HEK293 (cell line): ENCODE results near the gene TBC1D19.

ENCODE experiments used
- CTCF ChIA-PET: fragments of 350-600 bp; formaldehyde crosslinking; extraction: SDS; loops from one replicate; lab custom pipeline; 2021; ENCODE audit warnings: antibody characterized with exemption; lab: Yijun Ruan, JAX
- POLR2A ChIA-PET: fragments of 300-600 bp; formaldehyde crosslinking; extraction: SDS; loops from one replicate; lab custom pipeline; 2020; ENCODE audit warnings: antibody characterized with exemption, inconsistent platforms; lab: Yijun Ruan, JAX
- H3K27ac ChIP-seq: fragments of 200-500 bp; sonication (Bioruptor generic); 2 replicates; pipeline ENCODE4 v1.5.1; 2014; ENCODE audit warnings: low read depth, low read length, control low read depth, inconsistent platforms; ENCODE audit errors: extremely low read depth
- H3K36me3 ChIP-seq, 2 experiments: fragments of 200-500 bp in 1 of 2; sonication (Bioruptor generic) in 1 of 2; 1 replicate in 1 of 2; 2 replicates in 1 of 2; pipeline ENCODE4 v1.5.1; 2014 to 2017; ENCODE audit warnings: inconsistent platforms in 2 of 2, low read length in 2 of 2; ENCODE audit not compliant: control insufficient read depth in 2 of 2, insufficient read depth in 1 of 2
- H3K4me1 ChIP-seq: fragments of 200-500 bp; sonication (Bioruptor generic); 2 replicates; pipeline ENCODE4 v1.5.1; 2014; ENCODE audit warnings: mild to moderate bottlenecking, low read length, inconsistent platforms; ENCODE audit not compliant: control insufficient read depth, insufficient read depth
- H3K4me3 ChIP-seq: 2 replicates; pipeline ENCODE4 v1.5.1; 2011; ENCODE audit warnings: low read depth, mild to moderate bottlenecking, control low read depth, low read length, moderate library complexity
- H3K9me3 ChIP-seq: fragments of 200-500 bp; sonication (Bioruptor generic); 2 replicates; pipeline ENCODE4 v1.5.1; 2014; ENCODE audit warnings: low read depth, low read length, inconsistent platforms; ENCODE audit not compliant: control insufficient read depth, insufficient read depth
- AEBP2 ChIP-seq: fragments of 450-650 bp; formaldehyde crosslinking; IDR thresholded peaks from 2 replicates; pipeline ENCODE4 v1.5.1; 2016; ENCODE audit warnings: missing biosample characterization, missing genetic modification characterization, borderline replicate concordance
- GLIS1 ChIP-seq: fragments of 450-650 bp; formaldehyde crosslinking; IDR thresholded peaks from 2 replicates; pipeline ENCODE4 v1.5.1; 2016; ENCODE audit warnings: missing biosample characterization, missing genetic modification characterization
- SCRT1 ChIP-seq: fragments of 450-650 bp; formaldehyde crosslinking; IDR thresholded peaks from 2 replicates; pipeline ENCODE4 v1.5.1; 2016; ENCODE audit warnings: missing biosample characterization, missing genetic modification characterization, borderline replicate concordance
- ZBTB10 ChIP-seq: fragments of 450-650 bp; formaldehyde crosslinking; IDR thresholded peaks from 2 replicates; pipeline ENCODE4 v1.5.1; 2016; ENCODE audit warnings: missing biosample characterization, missing genetic modification characterization
- ZBTB21 ChIP-seq: fragments of 450-650 bp; formaldehyde crosslinking; IDR thresholded peaks from 2 replicates; pipeline ENCODE4 v1.5.1; 2017; ENCODE audit warnings: missing biosample characterization, missing genetic modification characterization
- ZBTB6 ChIP-seq: fragments of 450-650 bp; formaldehyde crosslinking; IDR thresholded peaks from 2 replicates; pipeline ENCODE4 v1.5.1; 2017; ENCODE audit warnings: missing biosample characterization, missing genetic modification characterization
- ZNF223 ChIP-seq: fragments of 450-650 bp; formaldehyde crosslinking; IDR thresholded peaks from 2 replicates; pipeline ENCODE4 v1.5.1; 2016; ENCODE audit warnings: missing biosample characterization, missing genetic modification characterization
- ZNF292 ChIP-seq: fragments of 450-650 bp; formaldehyde crosslinking; IDR thresholded peaks from 2 replicates; pipeline ENCODE4 v1.5.1; 2016; ENCODE audit warnings: low read depth, missing biosample characterization, missing genetic modification characterization, borderline replicate concordance
- ZNF302 ChIP-seq: fragments of 450-650 bp; formaldehyde crosslinking; IDR thresholded peaks from 2 replicates; pipeline ENCODE4 v1.5.1; 2016; ENCODE audit warnings: missing biosample characterization, missing genetic modification characterization, low read depth
- ZNF350 ChIP-seq: fragments of 450-650 bp; formaldehyde crosslinking; IDR thresholded peaks from 2 replicates; pipeline ENCODE4 v1.5.0; 2017; ENCODE audit warnings: missing biosample characterization, mild to moderate bottlenecking, missing genetic modification characterization
- ZNF366 ChIP-seq: fragments of 450-650 bp; formaldehyde crosslinking; conservative IDR thresholded peaks from 2 replicates; pipeline ENCODE4 v1.5.1; 2016; ENCODE audit warnings: missing biosample characterization, missing genetic modification characterization
- ZNF488 ChIP-seq: fragments of 450-650 bp; formaldehyde crosslinking; IDR thresholded peaks from 2 replicates; pipeline ENCODE4 v1.5.1; 2016; ENCODE audit warnings: missing biosample characterization, missing genetic modification characterization
- ZNF621 ChIP-seq: fragments of 450-650 bp; formaldehyde crosslinking; IDR thresholded peaks from 2 replicates; pipeline ENCODE4 v1.5.1; 2017; ENCODE audit warnings: missing biosample characterization, missing genetic modification characterization
- ZNF658 ChIP-seq: fragments of 450-650 bp; formaldehyde crosslinking; IDR thresholded peaks from 2 replicates; pipeline ENCODE4; 2016; ENCODE audit warnings: missing biosample characterization, missing genetic modification characterization
- ZNF837 ChIP-seq: fragments of 450-650 bp; formaldehyde crosslinking; IDR thresholded peaks from 2 replicates; pipeline ENCODE4 v1.5.1; 2016; ENCODE audit warnings: missing biosample characterization, missing genetic modification characterization
- TF ChIP-seq, protein P1 (sequence below): IDR thresholded peaks from 2 replicates; pipeline ENCODE4 v1.6.1; 2011; ENCODE audit warnings: mild to moderate bottlenecking, low read depth, low read length, borderline replicate concordance
- TF ChIP-seq, protein P2 (sequence below): fragments of 450-650 bp; formaldehyde crosslinking; IDR thresholded peaks from 2 replicates; pipeline ENCODE4 v1.5.1; 2017; ENCODE audit warnings: missing biosample characterization, mild to moderate bottlenecking, missing genetic modification characterization, moderate library complexity

TBC1D19 gene

GRCh38 chr4:26748811-26749210, 164.9 kb downstream of the TBC1D19 start (continued):
- TF ChIP-seq ZBTB6 (no peak), ZBTB10 (tag by site-specific recombination) (no peak), ZNF366 (tag by site-specific recombination) (no peak), AEBP2 (no peak), ZNF292 (tag by site-specific recombination) (no peak), ZNF658 (no peak), ZNF837 (tag by site-specific recombination) (no peak), ZNF488 (tag by site-specific recombination) (no peak), ZNF350 (tag by site-specific recombination) (no peak), ZNF621 (tag by site-specific recombination) (no peak), ZNF223 (tag by site-specific recombination) (no peak)
- TF ChIP-seq, protein P1, sequence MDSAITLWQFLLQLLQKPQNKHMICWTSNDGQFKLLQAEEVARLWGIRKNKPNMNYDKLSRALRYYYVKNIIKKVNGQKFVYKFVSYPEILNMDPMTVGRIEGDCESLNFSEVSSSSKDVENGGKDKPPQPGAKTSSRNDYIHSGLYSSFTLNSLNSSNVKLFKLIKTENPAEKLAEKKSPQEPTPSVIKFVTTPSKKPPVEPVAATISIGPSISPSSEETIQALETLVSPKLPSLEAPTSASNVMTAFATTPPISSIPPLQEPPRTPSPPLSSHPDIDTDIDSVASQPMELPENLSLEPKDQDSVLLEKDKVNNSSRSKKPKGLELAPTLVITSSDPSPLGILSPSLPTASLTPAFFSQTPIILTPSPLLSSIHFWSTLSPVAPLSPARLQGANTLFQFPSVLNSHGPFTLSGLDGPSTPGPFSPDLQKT = no peak

DNA sequence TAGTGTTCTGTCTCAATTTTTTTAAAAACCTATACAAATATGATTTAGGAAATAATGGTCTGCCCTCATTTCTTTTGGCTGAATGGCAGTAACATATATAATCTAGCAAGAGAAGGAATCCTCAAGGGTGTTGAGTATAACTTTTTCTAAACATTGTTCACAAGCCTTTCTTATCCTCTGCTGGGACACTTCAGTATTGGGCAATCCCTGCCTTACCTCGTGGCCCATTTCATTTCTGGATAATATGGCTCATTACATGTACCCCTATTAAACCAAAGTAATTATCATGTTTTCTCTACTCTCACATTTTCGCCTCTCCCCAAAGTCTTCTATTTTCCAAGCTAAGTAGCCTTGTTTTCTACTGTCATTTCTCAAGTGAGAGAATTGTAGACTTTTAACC, 166.0 kb downstream of the TBC1D19 start:
- Histone ChIP-seq H3K27ac (no peak overlapping the region), H3K4me1 (peaks cover 4% of the 10 kb centered on the region; the same call in 1 of the 2 replicates), H3K36me3 (peaks cover 0 to 5% of the 10 kb centered on the region in 2 experiments; a peak in 1 of 3 replicates), H3K4me3 (no peak overlapping the region), H3K9me3 (no peaks in the 10 kb centered on the region)
- CTCF ChIA-PET = no interaction called here
- POLR2A ChIA-PET = no interaction called here
- TF ChIP-seq GLIS1 (tag by site-specific recombination) = no peak
- TF ChIP-seq ZNF302 = no peak
- no peak for TF ChIP-seq ZBTB21 (tag by site-specific recombination)
- TF ChIP-seq SCRT1 (tag by site-specific recombination) = no peak
- TF ChIP-seq, protein P2, sequence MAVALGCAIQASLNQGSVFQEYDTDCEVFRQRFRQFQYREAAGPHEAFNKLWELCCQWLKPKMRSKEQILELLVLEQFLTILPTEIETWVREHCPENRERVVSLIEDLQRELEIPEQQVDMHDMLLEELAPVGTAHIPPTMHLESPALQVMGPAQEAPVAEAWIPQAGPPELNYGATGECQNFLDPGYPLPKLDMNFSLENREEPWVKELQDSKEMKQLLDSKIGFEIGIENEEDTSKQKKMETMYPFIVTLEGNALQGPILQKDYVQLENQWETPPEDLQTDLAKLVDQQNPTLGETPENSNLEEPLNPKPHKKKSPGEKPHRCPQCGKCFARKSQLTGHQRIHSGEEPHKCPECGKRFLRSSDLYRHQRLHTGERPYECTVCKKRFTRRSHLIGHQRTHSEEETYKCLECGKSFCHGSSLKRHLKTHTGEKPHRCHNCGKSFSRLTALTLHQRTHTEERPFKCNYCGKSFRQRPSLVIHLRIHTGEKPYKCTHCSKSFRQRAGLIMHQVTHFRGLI (tag by site-specific recombination) = no peak
